ENCODE results near the gene PARVG.

GRCh38 chr22:44145544-44145943 lies 35.2 kb upstream of the PARVG start:
- no peak for TF ChIP-seq ZNF274 (IDR thresholded peaks at IDR 0.05; ENCODE audit: insufficient read depth, insufficient read length)
- TF ChIP-seq SP1 (IDR thresholded peaks at IDR 0.05; ENCODE audit: low read depth, low read length), result no peak
- no peak for TF ChIP-seq SREBF2 (IDR thresholded peaks at IDR 0.05; ENCODE audit: low read length)
- TF ChIP-seq RAD21 (IDR thresholded peaks at IDR 0.05; ENCODE audit: insufficient read depth, low read depth, low read length), result no peak
- no peak for TF ChIP-seq NFYB (IDR thresholded peaks at IDR 0.05; ENCODE audit: insufficient read depth, low read depth, low read length)
- no peak for TF ChIP-seq DPF2 (IDR thresholded peaks at IDR 0.05)
- TF ChIP-seq, protein P1, sequence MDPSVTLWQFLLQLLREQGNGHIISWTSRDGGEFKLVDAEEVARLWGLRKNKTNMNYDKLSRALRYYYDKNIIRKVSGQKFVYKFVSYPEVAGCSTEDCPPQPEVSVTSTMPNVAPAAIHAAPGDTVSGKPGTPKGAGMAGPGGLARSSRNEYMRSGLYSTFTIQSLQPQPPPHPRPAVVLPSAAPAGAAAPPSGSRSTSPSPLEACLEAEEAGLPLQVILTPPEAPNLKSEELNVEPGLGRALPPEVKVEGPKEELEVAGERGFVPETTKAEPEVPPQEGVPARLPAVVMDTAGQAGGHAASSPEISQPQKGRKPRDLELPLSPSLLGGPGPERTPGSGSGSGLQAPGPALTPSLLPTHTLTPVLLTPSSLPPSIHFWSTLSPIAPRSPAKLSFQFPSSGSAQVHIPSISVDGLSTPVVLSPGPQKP (IDR thresholded peaks at IDR 0.05; ENCODE audit: low read depth, low read length), result no peak
- TF ChIP-seq NR2F1 (conservative IDR thresholded peaks at IDR 0.05), result no peak
- TF ChIP-seq SRF (IDR thresholded peaks at IDR 0.05; ENCODE audit: low read depth in 2 of 2, low read length in 2 of 2), result no peak
- no peak for TF ChIP-seq MYC (IDR thresholded peaks at IDR 0.05; ENCODE audit: insufficient read depth, insufficient read length, insufficient replicate concordance, low read length, severe bottlenecking)
- no peak for TF ChIP-seq E2F4 (IDR thresholded peaks at IDR 0.05; ENCODE audit: low read depth, low read length)
- TF ChIP-seq TAF1 (IDR thresholded peaks at IDR 0.05; ENCODE audit: borderline replicate concordance, low read depth, low read length), result no peak
- no peak for TF ChIP-seq POLR2AphosphoS5 (IDR thresholded peaks at IDR 0.05; ENCODE audit: low read length)

Data from GM12878 (cell line).